A673 (cell line): ENCODE data around the gene SUCLG2. TPM values are rescaled to one million over a fixed set of nuclear protein-coding genes. Genes with fewer than 3 reads are reported as not detected.

Experiments used
- BruUV-seq: library from RNA; stranded (reverse); fragments of 400-500 nt; replicated peaks from 2 replicates; lab custom pipeline; 2021; lab: Mats Ljungman, UMichigan
- CTCF ChIA-PET: fragments of 300-600 bp; sonication (Branson Sonifier 250); formaldehyde crosslinking; loops from one replicate; lab custom pipeline; 2022; ENCODE audit warnings: antibody characterized with exemption; lab: Charles Lee
- POLR2A ChIA-PET: fragments of 300-600 bp; sonication (Branson Sonifier 250); formaldehyde crosslinking; loops from one replicate; lab custom pipeline; 2022; ENCODE audit warnings: antibody characterized with exemption; ENCODE audit not compliant: low non-redundant PET; lab: Charles Lee
- DNase-seq: peaks from one replicate; pipeline ENCODE4 v3.0.0-alpha.2; 2015; ENCODE audit warnings: low spot score
- H3K27ac ChIP-seq: fragments of 200-600 bp; sonication (generic); 2 replicates; pipeline ENCODE4 v1.5.1; 2016; ENCODE audit warnings: mixed run types, low read depth, mild to moderate bottlenecking, mixed read lengths, antibody characterized with exemption, low read length; ENCODE audit not compliant: poor library complexity, severe bottlenecking
- H3K27me3 ChIP-seq: fragments of 200-600 bp; sonication (generic); replicated peaks from 2 replicates; pipeline ENCODE4 v1.6.1; 2017; ENCODE audit warnings: mixed run types, low read depth, mild to moderate bottlenecking, mixed read lengths, antibody characterized with exemption, low read length; ENCODE audit not compliant: insufficient read depth, poor library complexity
- H3K36me3 ChIP-seq: fragments of 200-600 bp; sonication (generic); 2 replicates; pipeline ENCODE4 v1.6.1; 2016; ENCODE audit warnings: mixed run types, mild to moderate bottlenecking, mixed read lengths, antibody characterized with exemption, low read length; ENCODE audit not compliant: insufficient read depth, poor library complexity, severe bottlenecking
- H3K4me1 ChIP-seq: fragments of 200-600 bp; sonication (generic); 2 replicates; pipeline ENCODE4 v1.6.1; 2017; ENCODE audit warnings: mixed run types, mild to moderate bottlenecking, mixed read lengths, antibody characterized with exemption, low read length; ENCODE audit not compliant: insufficient read depth, poor library complexity, severe bottlenecking
- H3K4me3 ChIP-seq: fragments of 200-600 bp; sonication (generic); 2 replicates; pipeline ENCODE4 v1.5.1; 2016; ENCODE audit warnings: low read depth, mixed run types, mild to moderate bottlenecking, mixed read lengths, low read length; ENCODE audit not compliant: poor library complexity, severe bottlenecking
- H3K9me3 ChIP-seq: fragments of 200-600 bp; sonication (generic); 2 replicates; pipeline ENCODE4 v1.6.1; 2016; ENCODE audit warnings: mixed run types, low read depth, mild to moderate bottlenecking, mixed read lengths, antibody characterized with exemption, low read length; ENCODE audit not compliant: poor library complexity, severe bottlenecking
- CTCF ChIP-seq: fragments of 300-800, 200-600 bp; sonication (generic); conservative IDR thresholded peaks from 2 replicates; pipeline ENCODE4 v1.5.1; 2017; ENCODE audit warnings: low read depth, mild to moderate bottlenecking, antibody characterized with exemption, low read length, moderate library complexity, mixed read lengths
- EZH2 ChIP-seq: fragments of 200-600 bp; sonication (generic); IDR thresholded peaks from 2 replicates; pipeline ENCODE4 v1.6.1; 2017; ENCODE audit warnings: borderline replicate concordance, low read depth, mild to moderate bottlenecking, mixed read lengths, antibody characterized with exemption, low read length; ENCODE audit not compliant: poor library complexity, severe bottlenecking
- intact Hi-C: fragments of 100-400 bp; cut with micrococcal nuclease; formaldehyde crosslinking; loops from one replicate; pipeline ENCODE4 v1.10.0; 2022; ENCODE audit not compliant: unreplicated experiment
- total RNA-seq: library from RNA; stranded (reverse); gene quantifications from 2 replicates; pipeline ENCODE4 v1.2.3, GENCODE V29; 2021

SUCLG2 gene
- total RNA-seq, 1 experiment from 2014 or later = 7.4 TPM

- intact Hi-C loops = no loop called here
- Histone ChIP-seq H3K36me3 (no peaks in the 10 kb centered on the region), H3K27me3 (no peaks in the 10 kb centered on the region), H3K4me1 (no peaks in the 10 kb centered on the region), H3K9me3 (no peaks in the 10 kb centered on the region), H3K4me3 (no peak overlapping the region), H3K27ac (no peak overlapping the region)
- CTCF ChIA-PET = no interaction called here
- POLR2A ChIA-PET = no interaction called here
- BruUV-seq = no TSS peak
- DNase-seq = no peak
- no peak for TF ChIP-seq EZH2
- no peak for TF ChIP-seq CTCF
Observed at GRCh38 chr3:67567893-67568292, 86.5 kb downstream of the SUCLG2 start.

- Histone ChIP-seq H3K36me3 (no peaks in the 10 kb centered on the region), H3K4me1 (no peaks in the 10 kb centered on the region), H3K27me3 (no peaks in the 10 kb centered on the region), H3K9me3 (no peaks in the 10 kb centered on the region), H3K4me3 (no peak overlapping the region), H3K27ac (no peak overlapping the region)
- no TSS peak for BruUV-seq
- no peak for DNase-seq
- ChIA-PET POLR2A (no interaction called here), CTCF (no interaction called here)
- intact Hi-C loops = no loop called here
- no peak for TF ChIP-seq EZH2
- TF ChIP-seq CTCF = no peak
Observed at GRCh38 chr3:67564973-67565372, 89.4 kb downstream of the SUCLG2 start.

- intact Hi-C loops = no loop called here
- Histone ChIP-seq H3K9me3 (no peaks in the 10 kb centered on the region), H3K27ac (no peak overlapping the region), H3K4me3 (no peak overlapping the region), H3K4me1 (no peaks in the 10 kb centered on the region), H3K36me3 (no peaks in the 10 kb centered on the region), H3K27me3 (no peaks in the 10 kb centered on the region)
- no peak for TF ChIP-seq EZH2
- TF ChIP-seq CTCF = no peak
- CTCF ChIA-PET = no interaction called here
- no TSS peak for BruUV-seq
- DNase-seq = no peak
- POLR2A ChIA-PET = no interaction called here
Observed at GRCh38 chr3:67564008-67564407, 90.4 kb downstream of the SUCLG2 start.
